GM23248 (cell line): Measurements from ENCODE around the gene GCNA.

Experiments
- EZH2 ChIP-seq: fragments of 200-600 bp; sonication (generic); IDR thresholded peaks from 2 replicates; pipeline ENCODE4 v1.6.1; 2018; ENCODE audit warnings: antibody characterized with exemption, mild to moderate bottlenecking; ENCODE audit not compliant: insufficient read depth, poor library complexity, severe bottlenecking
- EZH2phosphoT487 ChIP-seq: fragments of 200-600 bp; sonication (generic); IDR thresholded peaks from 2 replicates; pipeline ENCODE4 v1.6.1; 2018; ENCODE audit warnings: antibody characterized with exemption, moderate library complexity, mild to moderate bottlenecking, low read depth; ENCODE audit not compliant: insufficient read depth

DNA sequence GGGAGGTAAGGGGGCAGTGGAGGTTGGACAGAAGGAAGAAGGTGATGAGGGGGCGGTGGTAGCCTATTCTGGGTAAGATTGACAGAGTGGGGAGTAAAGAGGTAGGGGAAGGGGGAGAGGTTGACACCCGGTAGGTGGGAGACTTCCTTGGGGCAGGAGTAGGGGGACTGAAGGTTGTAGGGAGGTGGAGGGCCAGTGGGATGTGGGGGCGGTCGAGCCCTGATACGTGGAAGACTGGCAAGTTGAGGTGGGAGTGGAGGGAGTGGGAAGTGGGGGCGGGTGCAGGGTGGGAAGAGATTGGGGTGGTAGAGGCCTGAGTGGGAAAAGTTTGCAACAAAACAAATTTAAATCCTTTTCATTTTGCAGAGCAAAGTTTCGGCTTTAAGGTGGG lies 1.7 kb downstream of the GCNA start:
- TF ChIP-seq EZH2 (no peak), EZH2phosphoT487 (no peak)
